K562 (cell line): ENCODE data around the gene TFAP2A. TPM values are rescaled to one million over a fixed set of nuclear protein-coding genes. Genes with fewer than 3 reads are reported as not detected.

Experiments
- ATF4 ChIP-seq: fragments of 450-650 bp; formaldehyde crosslinking; IDR thresholded peaks from 2 replicates; pipeline ENCODE4 v1.4.0; 2022; ENCODE audit warnings: mild to moderate bottlenecking, moderate library complexity
- E2F5 ChIP-seq: sonication (generic); formaldehyde crosslinking; IDR thresholded peaks from 2 replicates; pipeline ENCODE4 v1.8.0; 2022; ENCODE audit warnings: mild to moderate bottlenecking, missing genetic modification reagents
- ELK3 ChIP-seq: fragments of 450-650 bp; formaldehyde crosslinking; IDR thresholded peaks from 2 replicates; pipeline ENCODE4 v1.4.0; 2020; ENCODE audit warnings: mild to moderate bottlenecking
- ETV6 ChIP-seq, 3 experiments: fragments of 150-350 bp in 1 of 3; sonication (generic) in 1 of 3; formaldehyde crosslinking in 1 of 3; IDR thresholded peaks; 2 replicates each; pipeline versions ENCODE4 v1.6.1 to v1.8.0; 2014 to 2022; ENCODE audit warnings: borderline replicate concordance in 2 of 3, low read depth in 2 of 3, antibody characterized with exemption in 1 of 3, low read length in 1 of 3, mild to moderate bottlenecking in 1 of 3, missing genetic modification reagents in 1 of 3
- FOXA3 ChIP-seq, 2 experiments: fragments of 450-650 bp in 1 of 2; sonication (generic) in 1 of 2; formaldehyde crosslinking; IDR thresholded peaks in 1 of 2; conservative IDR thresholded peaks in 1 of 2; 2 replicates each; pipeline versions ENCODE4 v1.4.0 to v1.8.0; 2020 to 2022; ENCODE audit warnings: mild to moderate bottlenecking in 2 of 2, missing genetic modification reagents in 1 of 2
- HNRNPH1 ChIP-seq: fragments of 200-400 bp; formaldehyde crosslinking; optimal IDR thresholded peaks from 2 replicates; pipeline ENCODE3; 2017; ENCODE audit warnings: low read depth, mild to moderate bottlenecking, low read length, moderate library complexity
- HNRNPLL ChIP-seq: fragments of 200-400 bp; formaldehyde crosslinking; IDR thresholded peaks from 2 replicates; pipeline ENCODE4 v1.6.1; 2017; ENCODE audit warnings: low read length, low read depth, mild to moderate bottlenecking; ENCODE audit not compliant: poor library complexity, severe bottlenecking
- MTA2 ChIP-seq: fragments of 450-650 bp; IDR thresholded peaks from 2 replicates; pipeline ENCODE4 v1.6.1; 2016; ENCODE audit warnings: low read depth
- PTRF ChIP-seq: fragments of 450-650 bp; IDR thresholded peaks from 2 replicates; pipeline ENCODE4 v1.6.1; 2016; ENCODE audit warnings: mild to moderate bottlenecking, missing genetic modification characterization, missing compliant biosample characterization
- RFX1 ChIP-seq: fragments of 450-650 bp; IDR thresholded peaks from 2 replicates; pipeline ENCODE4 v1.6.1; 2016; ENCODE audit warnings: mild to moderate bottlenecking, moderate library complexity
- RREB1 ChIP-seq: fragments of 250-450 bp; sonication (Bioruptor Pico); IDR thresholded peaks from 2 replicates; pipeline ENCODE4 v1.4.0; 2020
- SP2 ChIP-seq: IDR thresholded peaks from 2 replicates; pipeline ENCODE4 v1.6.1; 2011; ENCODE audit warnings: mild to moderate bottlenecking, low read depth, low read length, moderate library complexity; ENCODE audit not compliant: poor library complexity, severe bottlenecking; ENCODE audit errors: extremely low read depth
- SRSF9 ChIP-seq: fragments of 200-400 bp; formaldehyde crosslinking; IDR thresholded peaks from 2 replicates; pipeline ENCODE4 v1.6.1; 2017; ENCODE audit warnings: low read depth, low read length, borderline replicate concordance
- YBX1 ChIP-seq: fragments of 450-650 bp; IDR thresholded peaks from 2 replicates; pipeline ENCODE4 v1.7.1; 2016; ENCODE audit warnings: mild to moderate bottlenecking
- ZNF217 ChIP-seq: sonication (generic); formaldehyde crosslinking; IDR thresholded peaks from 2 replicates; pipeline ENCODE4 v1.8.0; 2022; ENCODE audit warnings: mild to moderate bottlenecking, missing genetic modification reagents
- polyA plus RNA-seq, 8 experiments: library from polyadenylated mRNA; depleted of rRNA in 4 of 8; stranded (reverse) in 5 of 8; unstranded in 3 of 8; fragments of >200 nt; fragmentation: Nextera tagmentation in 2 of 8; fragmentation: Illumina TruSeq in 1 of 8; extraction: Ambion mirVana in 2 of 8; extraction: Trizol in 1 of 8; gene quantifications; 2 replicates each; pipeline versions ENCODE4 v1.2.1 to v1.2.3, GENCODE V29; 2011 to 2014; ENCODE audit warnings: inconsistent platforms in 1 of 8, missing spikeins in 1 of 8
- total RNA-seq, 7 experiments: library from RNA; depleted of rRNA in 6 of 7; stranded (reverse); fragments of >200 nt in 6 of 7; fragmentation: Illumina TruSeq in 2 of 7; extraction: Trizol in 2 of 7; gene quantifications; 2 replicates each; pipeline versions ENCODE4 v1.2.1 to v1.2.3, GENCODE V29; 2011 to 2021; ENCODE audit warnings: low replicate concordance in 1 of 7

TFAP2A gene
- total and polyA plus RNA-seq, 9 of the 15 experiments (the other 6 are each of a cell fraction or from before 2014, with no cell fraction given): 0.14 to 0.53 (median 0.19) TPM; not detected in 1

DNA sequence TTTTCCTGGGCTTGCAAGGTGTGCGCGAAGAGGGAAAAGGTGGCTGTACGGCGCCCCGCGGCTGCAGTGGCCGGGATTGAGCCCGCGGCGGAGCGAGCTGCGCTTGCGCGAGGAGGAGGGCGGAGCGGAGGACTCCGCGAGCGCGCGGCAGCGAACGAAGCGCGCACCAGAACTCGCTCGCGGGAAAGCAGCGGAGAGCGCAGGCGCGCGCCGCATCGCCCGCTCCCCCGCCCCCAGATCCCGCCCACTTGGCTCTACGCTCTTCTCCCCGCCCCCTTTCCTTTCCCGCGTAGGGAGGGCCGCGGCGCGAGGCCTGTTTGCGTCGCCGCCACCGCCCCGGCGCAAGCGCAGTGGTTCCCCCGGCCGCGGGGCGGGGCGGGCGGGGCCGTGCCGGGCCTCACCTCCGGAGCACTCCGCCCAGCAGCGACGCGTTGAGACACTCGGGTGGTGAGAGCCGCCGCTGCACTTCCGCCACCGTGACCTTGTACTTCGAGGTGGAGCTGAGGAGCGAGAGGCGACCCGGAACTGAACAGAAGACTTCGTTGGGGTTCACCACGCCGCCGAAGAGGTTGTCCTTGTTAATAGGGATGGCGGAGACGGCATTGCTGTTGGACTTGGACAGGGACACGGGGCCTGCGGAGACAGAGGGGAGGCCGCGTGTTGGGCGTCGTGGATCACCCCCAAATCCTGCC lies 10.6 kb downstream of the TFAP2A start (continued):
- TF ChIP-seq RREB1 (CRISPR knock-in tag) (peak; percentile 94), PTRF (tag) (peak; percentile 72), RFX1 (no peak), SRSF9 (no peak), ATF4 (CRISPR knock-in tag) (0 out of 2 replicates have a peak, but pooled peaks have one; percentile 44), SP2 (no peak), ETV6 (IDR thresholded peaks at IDR 0.05; ENCODE audit: borderline replicate concordance in 1 of 2, low read depth in 2 of 2, low read length in 1 of 2) (peak in 1 of 2 experiments; percentile 34; a peak in 1 of 4 replicates), ETV6 (CRISPR knock-in tag; IDR thresholded peaks at IDR 0.05; ENCODE audit: borderline replicate concordance) (no peak), MTA2 (peak; percentile 63), ELK3 (CRISPR knock-in tag) (0 out of 2 replicates have a peak, but pooled peaks have one; percentile 74), HNRNPLL (peak; percentile 23), YBX1 (no peak), E2F5 (0 out of 2 replicates have a peak, but pooled peaks have one; percentile 67), HNRNPH1 (no peak), ZNF217 (CRISPR knock-in tag) (no peak), FOXA3 (CRISPR knock-in tag; conservative IDR thresholded peaks at IDR 0.05 in 1 of 2, IDR thresholded peaks at IDR 0.05 in 1 of 2) (no peak)
